GM12865 (cell line): ENCODE results near the gene LAMC3.
"Not testable (repeated sequence)": the region's sequence is repeated elsewhere in the genome, so short reads cannot be mapped to it uniquely, and the experiment has no call there.

ENCODE experiments used
- DNase-seq: peaks from one replicate; pipeline ENCODE4 v3.0.0; 2010; ENCODE audit warnings: low read depth
- H3K4me3 ChIP-seq: 2 replicates; pipeline ENCODE4 v1.5.1; 2011; ENCODE audit warnings: mild to moderate bottlenecking, low read depth, low read length, control low read depth
- TF ChIP-seq, protein P1 (sequence below): IDR thresholded peaks from 2 replicates; pipeline ENCODE4 v1.5.1; 2011; ENCODE audit warnings: low read length, control low read depth, low read depth, inconsistent platforms; ENCODE audit not compliant: insufficient read depth; ENCODE audit errors: missing control alignments

The LAMC3 gene

DNA sequence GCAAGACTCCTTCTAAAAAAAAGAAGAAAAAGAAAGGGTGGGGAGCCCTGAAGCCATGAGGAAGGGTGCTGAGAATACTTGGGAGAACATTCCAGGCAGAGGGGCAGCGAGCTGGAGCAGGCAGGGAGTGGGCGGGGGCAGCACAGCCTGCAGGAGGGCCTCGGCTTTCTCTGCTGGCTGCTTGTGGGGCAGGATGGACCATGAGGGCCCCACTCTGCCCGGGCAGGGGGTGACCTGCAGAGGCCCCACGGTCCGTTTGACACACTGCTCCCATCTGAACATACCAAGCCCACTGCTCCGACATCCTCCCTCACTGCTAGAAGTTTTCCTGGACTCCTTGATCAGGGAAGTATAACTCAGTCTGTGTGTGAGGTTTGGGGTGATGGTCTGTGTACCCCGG lies 104.7 kb downstream of the LAMC3 start:
- TF ChIP-seq, protein P1, sequence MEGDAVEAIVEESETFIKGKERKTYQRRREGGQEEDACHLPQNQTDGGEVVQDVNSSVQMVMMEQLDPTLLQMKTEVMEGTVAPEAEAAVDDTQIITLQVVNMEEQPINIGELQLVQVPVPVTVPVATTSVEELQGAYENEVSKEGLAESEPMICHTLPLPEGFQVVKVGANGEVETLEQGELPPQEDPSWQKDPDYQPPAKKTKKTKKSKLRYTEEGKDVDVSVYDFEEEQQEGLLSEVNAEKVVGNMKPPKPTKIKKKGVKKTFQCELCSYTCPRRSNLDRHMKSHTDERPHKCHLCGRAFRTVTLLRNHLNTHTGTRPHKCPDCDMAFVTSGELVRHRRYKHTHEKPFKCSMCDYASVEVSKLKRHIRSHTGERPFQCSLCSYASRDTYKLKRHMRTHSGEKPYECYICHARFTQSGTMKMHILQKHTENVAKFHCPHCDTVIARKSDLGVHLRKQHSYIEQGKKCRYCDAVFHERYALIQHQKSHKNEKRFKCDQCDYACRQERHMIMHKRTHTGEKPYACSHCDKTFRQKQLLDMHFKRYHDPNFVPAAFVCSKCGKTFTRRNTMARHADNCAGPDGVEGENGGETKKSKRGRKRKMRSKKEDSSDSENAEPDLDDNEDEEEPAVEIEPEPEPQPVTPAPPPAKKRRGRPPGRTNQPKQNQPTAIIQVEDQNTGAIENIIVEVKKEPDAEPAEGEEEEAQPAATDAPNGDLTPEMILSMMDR: no peak
- no peak for DNase-seq
- H3K4me3 ChIP-seq: no peak overlapping the region

- H3K4me3 ChIP-seq: no peak overlapping the region
- TF ChIP-seq, protein P1: no peak
- DNase-seq: no peak
These were observed 105.1 kb downstream of the LAMC3 start for GRCh38 chr9:131114084-131114535.

- H3K4me3 ChIP-seq, DNase-seq: not testable (repeated sequence)
These were observed 106.4 kb downstream of the LAMC3 start for GRCh38 chr9:131115360-131115742.

DNA sequence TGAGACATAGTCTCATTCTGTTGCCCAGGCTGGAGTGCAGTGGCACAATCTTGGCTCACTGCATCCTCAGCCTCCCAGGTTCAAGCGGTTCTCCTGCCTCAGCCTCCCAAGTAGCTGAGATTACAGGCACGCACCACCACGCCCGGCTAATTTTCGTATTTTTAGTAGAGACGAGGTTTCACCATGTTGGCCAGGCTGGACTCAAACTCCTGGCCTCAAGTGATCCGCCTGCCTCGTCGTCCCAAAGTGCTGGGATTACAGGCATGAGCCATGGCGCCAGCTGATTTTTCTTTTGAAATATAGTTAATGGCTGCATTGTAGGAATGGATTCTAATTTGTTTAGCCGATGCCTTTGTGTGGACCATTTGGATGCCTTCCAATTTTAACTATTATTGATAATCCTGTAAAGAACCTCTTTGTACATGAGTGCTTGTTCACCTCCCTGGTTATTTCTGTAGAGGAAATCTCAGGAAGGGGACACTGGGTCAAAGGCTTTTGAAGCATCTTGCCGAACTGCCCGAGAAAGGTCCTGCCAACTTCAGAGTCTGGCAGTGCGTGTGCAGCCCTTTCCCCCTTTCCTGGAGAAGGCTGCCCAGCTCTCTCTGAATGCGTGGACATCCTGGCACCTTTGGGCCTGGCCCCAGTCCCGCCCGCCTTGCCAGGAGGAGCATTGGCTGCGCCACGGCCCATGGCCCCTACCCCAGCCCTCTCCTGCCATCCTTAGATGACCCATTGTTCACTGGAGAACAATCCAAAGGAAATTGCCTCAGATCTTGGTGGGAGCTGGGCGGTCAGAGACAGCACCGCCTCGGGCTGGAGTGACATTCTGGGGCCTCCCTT lies 107.5 kb downstream of the LAMC3 start:
- DNase-seq: no peak
- TF ChIP-seq, protein P1: no peak
- no peak overlapping the region for H3K4me3 ChIP-seq

DNA sequence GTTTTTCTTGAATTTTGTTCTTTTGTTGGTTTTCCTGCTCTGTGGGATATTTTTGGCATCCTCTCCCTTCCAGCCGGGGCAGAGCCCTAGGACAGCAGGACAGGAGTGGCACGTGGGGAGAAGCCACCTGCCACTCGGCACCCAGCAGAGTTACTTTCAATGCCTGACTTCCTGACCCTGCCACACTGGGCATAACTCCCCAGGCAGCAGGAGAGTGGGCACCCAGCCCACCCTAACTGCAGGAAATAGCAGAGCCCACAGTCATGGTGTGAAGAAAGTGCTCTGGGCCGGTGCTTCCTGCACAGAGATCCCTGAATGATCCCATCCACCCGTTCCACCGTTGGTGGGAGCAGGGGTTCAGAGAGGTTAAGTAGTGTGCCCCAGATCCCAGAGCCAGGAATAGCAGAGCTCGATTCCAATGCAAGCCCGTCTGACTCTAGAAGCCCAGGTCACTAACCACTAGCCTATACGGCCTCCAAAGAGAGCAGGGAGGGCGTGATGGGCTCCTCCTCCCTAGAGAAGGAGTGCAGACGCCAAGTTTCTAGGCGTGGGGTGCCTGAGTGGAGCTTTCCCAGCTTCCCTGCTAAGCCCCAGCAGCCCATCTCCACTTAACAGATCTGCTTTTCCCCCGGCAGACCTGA lies 108.3 kb downstream of the LAMC3 start:
- DNase-seq: no peak
- H3K4me3 ChIP-seq: no peak overlapping the region
- TF ChIP-seq, protein P1: no peak

DNA sequence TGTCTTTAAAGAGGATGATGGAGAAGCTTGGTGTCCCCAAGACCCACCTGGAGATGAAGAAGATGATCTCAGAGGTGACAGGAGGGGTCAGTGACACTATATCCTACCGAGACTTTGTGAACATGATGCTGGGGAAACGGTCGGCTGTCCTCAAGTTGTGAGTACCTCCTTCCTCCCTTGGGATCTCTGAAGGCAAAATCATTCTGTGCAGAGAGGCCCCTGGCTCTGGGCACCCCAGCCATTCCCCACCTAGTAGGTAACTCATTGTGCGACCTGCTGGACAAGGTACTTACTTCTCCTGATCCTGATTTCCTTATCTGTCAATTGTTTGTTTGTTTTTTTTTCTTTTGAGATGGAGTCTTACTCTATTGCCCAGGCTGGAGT lies 108.8 kb downstream of the LAMC3 start:
- H3K4me3 ChIP-seq: no peak overlapping the region
- DNase-seq: no peak
- TF ChIP-seq, protein P1: no peak

GRCh38 chr9:131119600-131119999 lies 110.6 kb downstream of the LAMC3 start:
- TF ChIP-seq, protein P1: no peak
- DNase-seq: no peak
- no peak overlapping the region for H3K4me3 ChIP-seq
